ENCODE measurements around the gene RNASE12.
A peak's percentile ranks its signal among the peaks of the same experiment; 100 is the strongest.

GRCh38 chr14:20609215-20610001 lies 18.2 kb upstream of the RNASE12 start:
- TF ChIP-seq, protein P1, sequence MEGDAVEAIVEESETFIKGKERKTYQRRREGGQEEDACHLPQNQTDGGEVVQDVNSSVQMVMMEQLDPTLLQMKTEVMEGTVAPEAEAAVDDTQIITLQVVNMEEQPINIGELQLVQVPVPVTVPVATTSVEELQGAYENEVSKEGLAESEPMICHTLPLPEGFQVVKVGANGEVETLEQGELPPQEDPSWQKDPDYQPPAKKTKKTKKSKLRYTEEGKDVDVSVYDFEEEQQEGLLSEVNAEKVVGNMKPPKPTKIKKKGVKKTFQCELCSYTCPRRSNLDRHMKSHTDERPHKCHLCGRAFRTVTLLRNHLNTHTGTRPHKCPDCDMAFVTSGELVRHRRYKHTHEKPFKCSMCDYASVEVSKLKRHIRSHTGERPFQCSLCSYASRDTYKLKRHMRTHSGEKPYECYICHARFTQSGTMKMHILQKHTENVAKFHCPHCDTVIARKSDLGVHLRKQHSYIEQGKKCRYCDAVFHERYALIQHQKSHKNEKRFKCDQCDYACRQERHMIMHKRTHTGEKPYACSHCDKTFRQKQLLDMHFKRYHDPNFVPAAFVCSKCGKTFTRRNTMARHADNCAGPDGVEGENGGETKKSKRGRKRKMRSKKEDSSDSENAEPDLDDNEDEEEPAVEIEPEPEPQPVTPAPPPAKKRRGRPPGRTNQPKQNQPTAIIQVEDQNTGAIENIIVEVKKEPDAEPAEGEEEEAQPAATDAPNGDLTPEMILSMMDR (IDR thresholded peaks at IDR 0.05), result peak; percentile 91 to 99 (median 97)
- TF ChIP-seq POLR2A (IDR thresholded peaks at IDR 0.05), result no peak
